HG03432 (cell line): ENCODE results near the gene HSFY1.
"Not testable (repeated sequence)": the region's sequence is repeated elsewhere in the genome, so short reads cannot be mapped to it uniquely, and the experiment has no call there.

Source experiments
- ATAC-seq: cut with Tn5 transposase; IDR thresholded peaks from one replicate; pipeline ENCODE4 v1.9.1; 2021; ENCODE audit warnings: mild to moderate bottlenecking, moderate library complexity; ENCODE audit not compliant: unreplicated experiment

HSFY1 gene, protein sequence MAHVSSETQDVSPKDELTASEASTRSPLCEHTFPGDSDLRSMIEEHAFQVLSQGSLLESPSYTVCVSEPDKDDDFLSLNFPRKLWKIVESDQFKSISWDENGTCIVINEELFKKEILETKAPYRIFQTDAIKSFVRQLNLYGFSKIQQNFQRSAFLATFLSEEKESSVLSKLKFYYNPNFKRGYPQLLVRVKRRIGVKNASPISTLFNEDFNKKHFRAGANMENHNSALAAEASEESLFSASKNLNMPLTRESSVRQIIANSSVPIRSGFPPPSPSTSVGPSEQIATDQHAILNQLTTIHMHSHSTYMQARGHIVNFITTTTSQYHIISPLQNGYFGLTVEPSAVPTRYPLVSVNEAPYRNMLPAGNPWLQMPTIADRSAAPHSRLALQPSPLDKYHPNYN

DNA sequence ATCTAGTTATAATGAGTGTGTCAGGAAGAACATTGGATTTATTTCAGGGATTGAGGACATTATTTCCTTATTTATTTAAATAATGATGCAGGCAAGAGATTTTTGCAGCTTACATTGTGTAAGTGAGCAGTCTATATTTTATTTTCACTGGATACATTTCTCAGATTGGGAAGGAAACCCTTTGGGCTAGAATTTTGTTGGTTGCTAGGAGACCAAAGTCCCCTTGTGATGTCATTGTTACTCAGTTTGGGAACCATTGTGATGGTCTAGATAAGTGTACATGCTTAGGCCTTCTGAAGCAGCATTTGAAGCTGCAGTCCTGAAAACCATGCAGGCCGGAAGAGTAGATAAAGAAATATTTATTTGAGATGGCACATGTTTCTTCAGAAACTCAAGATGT lies at the start of gene HSFY1:
Gene HSFY1 (plus strand): TSS at position 301 of the 400 bp plus-strand sequence. CDS start 68 bp downstream, at position 369.
- ATAC-seq: not testable (repeated sequence)

DNA sequence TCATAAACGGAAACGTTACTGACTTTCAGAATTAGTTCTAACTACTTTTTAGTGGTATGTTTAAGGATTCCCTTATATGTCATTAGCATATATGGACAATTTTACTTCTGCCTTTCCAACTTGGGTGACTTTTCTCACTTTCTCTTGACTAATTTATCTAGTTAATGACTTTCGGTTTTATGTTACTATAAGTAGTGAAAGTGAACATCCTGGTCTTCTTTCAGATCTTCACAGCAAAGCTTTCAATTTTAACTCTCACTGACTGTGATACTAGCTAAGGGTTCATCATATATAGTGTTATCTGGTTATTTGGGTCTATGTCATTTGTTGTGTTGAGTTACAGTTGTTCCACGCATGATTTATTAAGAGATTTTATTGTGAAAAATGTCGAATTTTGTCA lies 42.3 kb upstream of the HSFY1 start:
- not testable (repeated sequence) for ATAC-seq

DNA sequence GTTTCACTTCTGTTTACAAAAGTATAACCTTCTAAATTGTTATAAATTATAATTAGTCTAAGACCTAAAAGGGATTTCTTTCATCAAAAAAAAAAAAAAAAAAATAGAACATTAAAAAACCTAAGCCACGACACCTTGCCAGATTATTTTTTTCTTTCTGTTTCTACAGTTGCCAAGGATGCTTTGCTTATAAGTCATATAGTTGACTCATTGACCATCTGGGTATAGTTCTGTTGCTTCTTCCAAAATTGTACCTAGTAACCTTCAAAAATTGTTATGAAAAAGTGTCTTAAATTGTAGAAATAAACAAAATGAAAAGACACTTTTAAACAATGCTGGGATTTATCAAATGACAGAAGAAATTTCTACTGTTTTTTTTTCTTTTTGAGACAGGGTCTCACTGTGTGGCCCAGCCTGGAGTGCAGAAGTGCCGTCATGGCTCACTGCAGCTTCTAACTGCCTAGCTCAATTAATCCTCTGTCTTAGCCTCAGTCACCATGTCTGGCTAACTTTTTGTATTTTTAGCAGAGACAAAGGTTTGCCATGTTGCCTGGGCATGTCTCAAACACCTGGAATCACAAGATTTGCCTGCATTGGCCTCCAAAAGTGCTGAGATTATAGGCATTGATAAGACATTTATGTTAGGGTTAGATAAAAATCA lies 15.4 kb upstream of the HSFY1 start:
- not testable (repeated sequence) for ATAC-seq

DNA sequence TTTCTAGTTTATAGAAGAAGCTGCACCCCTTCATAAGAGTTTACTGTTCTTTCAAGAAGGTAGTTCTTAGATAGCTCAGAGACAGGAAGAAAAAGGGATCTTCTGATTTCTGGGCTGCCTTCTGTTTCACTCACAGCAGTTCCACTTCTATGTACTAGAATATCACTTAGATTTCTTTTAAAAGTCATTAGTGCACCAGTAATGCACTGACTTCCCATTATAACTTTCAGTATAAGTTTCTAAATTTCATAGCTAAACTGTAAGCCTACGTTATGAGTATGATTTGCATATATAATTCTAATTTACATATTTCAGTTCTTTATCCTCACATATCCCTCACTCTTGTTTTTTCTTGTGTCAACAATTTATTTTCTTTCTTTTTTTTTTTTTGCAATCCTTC lies 7.6 kb upstream of the HSFY1 start:
- ATAC-seq: not testable (repeated sequence)

DNA sequence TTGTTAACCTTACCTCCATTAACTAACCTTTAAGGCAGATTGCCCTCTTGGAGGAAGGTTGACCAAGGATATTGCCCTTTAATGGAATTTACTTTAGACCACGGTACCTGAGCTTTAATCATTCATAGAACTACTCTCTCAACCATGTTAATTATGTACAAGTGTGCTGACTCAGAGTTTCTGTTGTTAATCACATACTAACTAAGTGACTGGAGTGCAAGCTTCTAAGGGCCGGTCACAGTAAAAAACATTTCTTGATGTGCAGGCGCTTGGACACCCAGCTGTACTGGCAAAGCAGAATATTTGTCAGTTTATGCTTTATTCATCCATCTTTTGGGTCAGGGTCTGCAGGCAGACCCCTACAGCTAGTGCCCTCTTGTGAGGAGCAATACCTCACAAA lies 6.6 kb downstream of the HSFY1 start:
- not testable (repeated sequence) for ATAC-seq

DNA sequence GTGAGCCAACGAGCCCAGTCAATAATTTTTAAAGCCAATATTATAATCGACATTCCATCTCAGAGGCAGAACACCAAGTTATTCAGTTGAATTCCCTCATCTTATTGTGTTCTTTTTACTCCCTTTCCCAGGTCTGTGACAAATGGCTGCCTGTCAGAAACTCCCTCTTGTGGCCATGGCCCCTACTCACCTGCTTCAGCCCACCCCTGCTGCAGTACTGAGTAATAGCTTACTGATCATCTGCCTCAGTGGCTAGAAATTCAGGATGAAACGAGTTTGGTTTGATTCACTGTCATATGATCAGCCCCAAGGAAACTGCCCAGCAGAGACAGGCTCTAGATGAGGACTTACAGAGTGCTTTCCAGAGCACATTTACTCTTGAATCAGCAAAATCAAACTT lies 19.4 kb downstream of the HSFY1 start:
- ATAC-seq: not testable (repeated sequence)
